ENCODE data around the gene PNLIP. TPM values are rescaled to one million over a fixed set of nuclear protein-coding genes. Genes with fewer than 3 reads are reported as not detected.

The PNLIP gene
- total RNA-seq, 1 donor from 2014 or later: not detected

GRCh38 chr10:116567335-116567734 lies 21.6 kb downstream of the PNLIP start:
- no peak for DNase-seq (ENCODE audit: extremely low read depth, low read depth, low spot score)

GRCh38 chr10:116574797-116575196 lies 29.1 kb downstream of the PNLIP start:
- no peak for DNase-seq (ENCODE audit: extremely low read depth, low read depth, low spot score)

- DNase-seq (ENCODE audit: extremely low read depth, low read depth, low spot score): no peak
Measured at GRCh38 chr10:116587878-116588591, 42.3 kb downstream of the PNLIP start.

- no peak for DNase-seq (ENCODE audit: extremely low read depth, low read depth, low spot score)
Measured at GRCh38 chr10:116588995-116589394, 43.3 kb downstream of the PNLIP start.

- no peak for DNase-seq (ENCODE audit: extremely low read depth, low read depth, low spot score)
Measured at GRCh38 chr10:116589926-116590325, 44.2 kb downstream of the PNLIP start.

- no peak for DNase-seq (ENCODE audit: extremely low read depth, low read depth, low spot score)
Measured at GRCh38 chr10:116590590-116591444, 45.1 kb downstream of the PNLIP start, which contains the start of gene PNLIPRP1. TSS of gene PNLIPRP1 (plus strand) at chr10:116590959. CDS start at chr10:116591130, 171 bp downstream.

GRCh38 chr10:116593139-116593740 lies 47.5 kb downstream of the PNLIP start:
- no peak for DNase-seq (ENCODE audit: extremely low read depth, low read depth, low spot score)

- DNase-seq (ENCODE audit: extremely low read depth, low read depth, low spot score): no peak
Measured at GRCh38 chr10:116594525-116595035, 48.8 kb downstream of the PNLIP start.

GRCh38 chr10:116596062-116596461 lies 50.3 kb downstream of the PNLIP start:
- no peak for DNase-seq (ENCODE audit: extremely low read depth, low read depth, low spot score)

GRCh38 chr10:116597543-116597942 lies 51.8 kb downstream of the PNLIP start:
- DNase-seq (ENCODE audit: extremely low read depth, low read depth, low spot score): no peak

- DNase-seq (ENCODE audit: extremely low read depth, low read depth, low spot score): no peak
Measured at GRCh38 chr10:116598329-116598728, 52.6 kb downstream of the PNLIP start.

GRCh38 chr10:116599991-116600390 lies 54.3 kb downstream of the PNLIP start:
- no peak for DNase-seq (ENCODE audit: extremely low read depth, low read depth, low spot score)

- DNase-seq (ENCODE audit: extremely low read depth, low read depth, low spot score): no peak
Measured at GRCh38 chr10:116602648-116603400, 57.1 kb downstream of the PNLIP start.

GRCh38 chr10:116606061-116606483 lies 60.3 kb downstream of the PNLIP start:
- no peak for DNase-seq (ENCODE audit: extremely low read depth, low read depth, low spot score)

GRCh38 chr10:116607336-116607735 lies 61.6 kb downstream of the PNLIP start:
- no peak for DNase-seq (ENCODE audit: extremely low read depth, low read depth, low spot score)

GRCh38 chr10:116608686-116609594 lies 63.2 kb downstream of the PNLIP start:
- DNase-seq (ENCODE audit: extremely low read depth, low read depth, low spot score): no peak

GRCh38 chr10:116610443-116611152 lies 64.9 kb downstream of the PNLIP start:
- DNase-seq (ENCODE audit: extremely low read depth, low read depth, low spot score): no peak

- no peak for DNase-seq (ENCODE audit: extremely low read depth, low read depth, low spot score)
Measured at GRCh38 chr10:116611153-116611545, 65.4 kb downstream of the PNLIP start.

Measured in glomerular endothelial cell (primary cell).